ENCODE results near the gene HYLS1. TPM values are rescaled to one million over a fixed set of nuclear protein-coding genes. Genes with fewer than 3 reads are reported as not detected.

Gene HYLS1
- total RNA-seq, 1 donor, result 10.4 TPM

GRCh38 chr11:125872138-125872491 lies 15.4 kb upstream of the HYLS1 start:
- DNase-seq (ENCODE audit: low read depth), result no peak
- no peak for TF ChIP-seq CTCF (IDR thresholded peaks at IDR 0.05; ENCODE audit: insufficient read depth, low read depth, low read length)

DNA sequence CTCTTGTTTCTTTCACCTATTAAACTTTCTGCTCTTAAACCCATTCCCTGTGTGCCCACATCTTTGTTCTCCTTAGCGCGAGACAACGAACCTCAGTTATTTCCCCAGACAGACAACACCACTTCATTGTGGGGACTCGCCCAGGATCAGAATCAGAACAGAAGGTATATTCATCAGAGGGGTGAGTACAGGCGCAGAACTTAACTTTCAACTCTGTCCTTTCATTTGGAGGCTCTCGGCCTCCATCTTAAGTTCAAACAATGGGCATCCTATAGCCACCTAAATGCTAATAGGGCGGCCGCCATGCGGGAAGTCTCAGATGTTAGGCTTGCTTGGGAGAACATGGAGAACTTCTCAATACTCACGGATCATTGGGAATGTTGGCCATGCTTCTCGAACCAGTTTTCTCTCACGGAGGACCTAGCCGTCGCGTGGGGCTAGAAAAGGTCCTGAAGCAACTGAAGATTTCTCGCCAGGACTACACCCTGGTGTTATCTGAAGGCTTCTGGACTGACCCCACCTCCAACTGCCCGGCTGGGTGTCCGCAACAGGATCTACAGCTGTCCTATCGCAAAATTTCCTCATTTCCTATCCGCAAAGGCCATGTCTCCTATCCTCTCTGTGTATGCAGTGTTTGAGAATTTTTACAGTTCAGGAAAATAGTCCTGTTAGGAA lies 13.4 kb upstream of the HYLS1 start:
- DNase-seq (ENCODE audit: low read depth), result no peak
- TF ChIP-seq CTCF (IDR thresholded peaks at IDR 0.05; ENCODE audit: insufficient read depth, low read depth, low read length), result no peak
- H3K4me3 ChIP-seq (ENCODE audit: low read depth, low read length), result peak overlapping the region; percentile 32

More at GRCh38 chr11:125872138-125872491, 15.4 kb upstream of the HYLS1 start:
- no peak overlapping the region for H3K4me3 ChIP-seq (ENCODE audit: low read depth, low read length)

- peak overlapping the region; percentile 32 for H3K4me3 ChIP-seq (ENCODE audit: low read depth, low read length)
- peak; percentile 70 for DNase-seq (ENCODE audit: low read depth)
- TF ChIP-seq CTCF (IDR thresholded peaks at IDR 0.05; ENCODE audit: insufficient read depth, low read depth, low read length), result peak; percentile 85
Observed at GRCh38 chr11:125874556-125875124, 12.8 kb upstream of the HYLS1 start.

GRCh38 chr11:125881291-125881690 lies 6.2 kb upstream of the HYLS1 start:
- DNase-seq (ENCODE audit: low read depth), result no peak
- no peak overlapping the region for H3K4me3 ChIP-seq (ENCODE audit: low read depth, low read length)
- no peak for TF ChIP-seq CTCF (IDR thresholded peaks at IDR 0.05; ENCODE audit: insufficient read depth, low read depth, low read length)

GRCh38 chr11:125883375-125883774 lies 4.1 kb upstream of the HYLS1 start:
- no peak overlapping the region for H3K4me3 ChIP-seq (ENCODE audit: low read depth, low read length)
- no peak for DNase-seq (ENCODE audit: low read depth)
- TF ChIP-seq CTCF (IDR thresholded peaks at IDR 0.05; ENCODE audit: insufficient read depth, low read depth, low read length), result no peak

GRCh38 chr11:125886997-125887372 lies 483 bp upstream of the HYLS1 start:
- DNase-seq (ENCODE audit: low read depth), result peak; percentile 40
- no peak for TF ChIP-seq CTCF (IDR thresholded peaks at IDR 0.05; ENCODE audit: insufficient read depth, low read depth, low read length)
- peak overlapping the region; percentile 90 for H3K4me3 ChIP-seq (ENCODE audit: low read depth, low read length)

Measured in fibroblast of villous mesenchyme (primary cell).